GM19025 (cell line): ENCODE results near the gene SIMC1.
A peak's percentile ranks its signal among the peaks of the same experiment; 100 is the strongest.
"Not testable (repeated sequence)": the region's sequence is repeated elsewhere in the genome, so short reads cannot be mapped to it uniquely, and the experiment has no call there.

Experiments
- ATAC-seq: cut with Tn5 transposase; IDR thresholded peaks from one replicate; pipeline ENCODE4 v1.9.1; 2021; ENCODE audit warnings: mild to moderate bottlenecking, low read depth, moderate library complexity; ENCODE audit not compliant: unreplicated experiment

Gene SIMC1

GRCh38 chr5:176214466-176215021 lies 23.7 kb upstream of the SIMC1 start:
- not testable (repeated sequence) for ATAC-seq

- ATAC-seq: not testable (repeated sequence)
Observed at GRCh38 chr5:176216393-176216916, 21.8 kb upstream of the SIMC1 start.

- not testable (repeated sequence) for ATAC-seq
Observed at GRCh38 chr5:176217188-176217729, 21.0 kb upstream of the SIMC1 start.

GRCh38 chr5:176217764-176218163 lies 20.5 kb upstream of the SIMC1 start:
- not testable (repeated sequence) for ATAC-seq

- not testable (repeated sequence) for ATAC-seq
Observed at GRCh38 chr5:176222006-176222405, 16.2 kb upstream of the SIMC1 start.

- ATAC-seq: not testable (repeated sequence)
Observed at GRCh38 chr5:176228358-176228757, 9.9 kb upstream of the SIMC1 start.

GRCh38 chr5:176233253-176233652 lies 5.0 kb upstream of the SIMC1 start:
- not testable (repeated sequence) for ATAC-seq

GRCh38 chr5:176235155-176235554 lies 3.1 kb upstream of the SIMC1 start:
- not testable (repeated sequence) for ATAC-seq

- ATAC-seq: peak; percentile 26
Observed at GRCh38 chr5:176238645-176239283, 540 bp downstream of the SIMC1 start.

GRCh38 chr5:176239304-176239703 lies 1.1 kb downstream of the SIMC1 start:
- not testable (repeated sequence) for ATAC-seq

- not testable (repeated sequence) for ATAC-seq
Observed at GRCh38 chr5:176244318-176244717, 6.1 kb downstream of the SIMC1 start.

- ATAC-seq: not testable (repeated sequence)
Observed at GRCh38 chr5:176245074-176245473, 6.8 kb downstream of the SIMC1 start.

- not testable (repeated sequence) for ATAC-seq
Observed at GRCh38 chr5:176245489-176245888, 7.3 kb downstream of the SIMC1 start.

- not testable (repeated sequence) for ATAC-seq
Observed at GRCh38 chr5:176250691-176251090, 12.5 kb downstream of the SIMC1 start.

GRCh38 chr5:176252171-176252570 lies 13.9 kb downstream of the SIMC1 start:
- not testable (repeated sequence) for ATAC-seq

- ATAC-seq: not testable (repeated sequence)
Observed at GRCh38 chr5:176253370-176254065, 15.3 kb downstream of the SIMC1 start.

GRCh38 chr5:176254066-176254393 lies 15.8 kb downstream of the SIMC1 start:
- not testable (repeated sequence) for ATAC-seq

- ATAC-seq: not testable (repeated sequence)
Observed at GRCh38 chr5:176257871-176258505, 19.8 kb downstream of the SIMC1 start.

GRCh38 chr5:176260682-176261081 lies 22.5 kb downstream of the SIMC1 start:
- not testable (repeated sequence) for ATAC-seq

- not testable (repeated sequence) for ATAC-seq
Observed at GRCh38 chr5:176266448-176266847, 28.2 kb downstream of the SIMC1 start.

- ATAC-seq: not testable (repeated sequence)
Observed at GRCh38 chr5:176289018-176289417, 50.8 kb downstream of the SIMC1 start.
